Gastrocnemius medialis (tissue), 4 donors: ENCODE results near the gene LY6G6C. TPM values are rescaled to one million over a fixed set of nuclear protein-coding genes. Genes with fewer than 3 reads are reported as not detected.

Experiments used
- ATAC-seq, 2 donors: fragments of 150-250 bp; one replicate each; pipeline ENCODE4 v1.9.1; 2016
- DNase-seq, 2 donors: peaks; one replicate each; pipeline ENCODE4 v3.0.0-alpha.2; 2019
- H3K27ac ChIP-seq, 4 donors: fragments of 200-600 bp; sonication (generic); 1 replicate in 1 of 4; 2 replicates in 3 of 4; pipeline ENCODE4 v1.5.1; 2016 to 2018; ENCODE audit warnings: mild to moderate bottlenecking in 2 of 4, moderate library complexity in 1 of 4
- H3K27me3 ChIP-seq, 3 donors: fragments of 200-600 bp; sonication (generic) in 2 of 3; 1 replicate in 1 of 3; 2 replicates in 2 of 3; pipeline versions ENCODE4 v1.5.1 to v1.6.0; 2016 to 2019; ENCODE audit warnings: mild to moderate bottlenecking in 1 of 3, moderate library complexity in 1 of 3
- H3K36me3 ChIP-seq, 2 donors: fragments of 200-600 bp; sonication (generic) in 1 of 2; one replicate each; pipeline ENCODE4 v1.5.1; 2017 to 2018
- H3K4me1 ChIP-seq, 2 donors: fragments of 200-600 bp; sonication (generic) in 1 of 2; one replicate each; pipeline ENCODE4 v1.5.1; 2016 to 2017; ENCODE audit warnings: mild to moderate bottlenecking in 2 of 2
- H3K4me3 ChIP-seq, 4 donors: fragments of 200-600 bp; sonication (generic) in 3 of 4; 1 replicate in 1 of 4; 2 replicates in 3 of 4; pipeline ENCODE4 v1.5.1; 2016 to 2019; ENCODE audit warnings: mild to moderate bottlenecking in 2 of 4
- H3K9me3 ChIP-seq, 3 donors: fragments of 200-600 bp; sonication (generic) in 2 of 3; 1 replicate in 1 of 3; 2 replicates in 2 of 3; pipeline ENCODE4 v1.5.1; 2016 to 2019
- CTCF ChIP-seq, 5 experiments: fragments of 450-650 bp in 3 of 5; fragments of 200-600 bp in 2 of 5; sonication (generic) in 2 of 5; IDR thresholded peaks in 4 of 5; conservative IDR thresholded peaks in 1 of 5; 1 replicate in 4 of 5; 2 replicates in 1 of 5; pipeline ENCODE4 v1.5.1; 2016 to 2019; ENCODE audit warnings: antibody characterized with exemption in 5 of 5, mild to moderate bottlenecking in 3 of 5, moderate library complexity in 3 of 5
- POLR2A ChIP-seq, 2 donors: fragments of 450-650 bp; IDR thresholded peaks; one replicate each; pipeline ENCODE4 v1.6.1; 2017; ENCODE audit warnings: antibody characterized with exemption in 2 of 2, mild to moderate bottlenecking in 2 of 2, moderate library complexity in 2 of 2
- in situ Hi-C, 4 donors: fragments of 200-750 bp; cut with MboI; loops; one replicate each; pipeline versions ENCODE4 v1.15.0 to v1.8.0; 2017; ENCODE audit warnings: low sequenced_read_pairs in 4 of 4
- intact Hi-C: fragments of 100-400 bp; cut with DNase I; formaldehyde crosslinking; loops from one replicate; pipeline ENCODE4 v1.15.1; 2023; ENCODE audit warnings: low total_unique reads
- total RNA-seq, 4 donors: library from RNA; depleted of rRNA; stranded (reverse); fragments of >200 nt; gene quantifications; one replicate each; pipeline versions ENCODE4 v1.1.0 to v1.2.3, GENCODE V29; 2016

The LY6G6C gene, protein sequence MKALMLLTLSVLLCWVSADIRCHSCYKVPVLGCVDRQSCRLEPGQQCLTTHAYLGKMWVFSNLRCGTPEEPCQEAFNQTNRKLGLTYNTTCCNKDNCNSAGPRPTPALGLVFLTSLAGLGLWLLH
- not detected for total RNA-seq

DNA sequence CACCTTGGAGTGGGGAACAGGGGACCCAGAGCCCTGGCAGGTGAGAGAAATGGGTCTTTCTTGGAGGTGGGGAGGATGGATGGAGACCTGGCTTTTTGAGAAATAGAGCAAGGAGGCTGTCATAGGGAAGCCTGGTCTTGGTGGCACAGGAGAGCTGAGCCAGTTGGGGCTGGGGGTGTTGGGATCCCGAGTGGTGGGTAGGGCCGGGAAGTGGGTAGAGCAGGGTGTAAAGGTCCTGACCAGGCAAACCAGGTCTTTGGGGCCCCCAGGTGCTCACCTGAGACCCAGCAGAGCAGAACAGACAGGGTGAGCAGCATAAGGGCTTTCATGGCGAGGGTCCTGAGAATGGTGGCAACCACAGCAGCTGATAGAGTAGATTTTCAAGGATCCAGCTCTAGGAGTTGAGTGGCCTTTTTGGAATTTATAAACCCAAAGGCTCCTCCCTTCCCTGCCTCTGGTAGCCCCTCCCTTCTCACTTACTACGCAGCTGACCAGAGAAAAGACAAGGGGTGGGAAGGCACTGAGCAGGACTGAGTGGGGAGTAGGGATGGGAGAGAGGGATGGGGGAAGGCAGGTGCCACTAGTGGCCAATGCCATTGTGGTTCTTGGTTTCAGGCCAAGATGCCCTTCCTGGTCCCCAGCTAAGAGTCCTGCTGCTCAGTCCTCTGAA is at the start of gene LY6G6C:
Gene LY6G6C, minus strand, starts transcription at position 396 of the 670 bp plus-strand sequence. Its CDS starts 67 bp downstream, at position 329.
- TF ChIP-seq POLR2A (IDR thresholded peaks at IDR 0.05) (no peak), CTCF (IDR thresholded peaks at IDR 0.05 in 4 of 5, conservative IDR thresholded peaks at IDR 0.05 in 1 of 5) (no peak)
- Histone ChIP-seq H3K4me3 (no peak within 1 kb of the TSS), H3K36me3 (no peaks in the 10 kb centered on the region), H3K9me3 (no peaks in the 10 kb centered on the region), H3K27me3 (no peaks in the 10 kb centered on the region), H3K27ac (no peak within 1 kb of the TSS), H3K4me1 (no peaks in the 10 kb centered on the region)
- no peak for DNase-seq
- ATAC-seq = no peak
- in situ Hi-C loops = no loop called here
- intact Hi-C loops = no loop called here

DNA sequence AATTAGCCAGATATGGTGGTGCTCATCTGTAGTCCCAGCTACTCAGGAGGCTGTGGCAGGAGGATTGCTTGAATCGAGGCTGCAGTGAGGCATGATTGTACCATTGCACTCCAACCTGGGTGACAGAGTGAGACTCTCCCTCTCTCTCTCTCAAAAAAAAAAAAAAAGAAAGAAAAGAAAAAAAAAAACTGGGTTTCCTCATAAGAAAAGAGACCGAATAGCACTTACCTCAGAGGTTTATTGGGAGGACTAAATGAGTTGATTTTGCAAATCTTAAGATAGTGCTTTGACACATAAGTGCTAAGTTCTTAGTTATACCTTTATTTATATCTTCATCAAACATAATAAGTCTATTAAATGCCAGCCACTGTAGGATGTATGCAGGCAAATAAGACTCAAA is 49.3 kb upstream of the LY6G6C start:
- TF ChIP-seq CTCF (IDR thresholded peaks at IDR 0.05 in 4 of 5, conservative IDR thresholded peaks at IDR 0.05 in 1 of 5) (no peak), POLR2A (IDR thresholded peaks at IDR 0.05) (no peak)
- no peak for DNase-seq
- in situ Hi-C loops (loop anchor here in 2 of 4 donors (5.0 to 10.0 kb wide), 2 partner anchors 64 to 84 kb away; no protein-coding TSS in a partner anchor), intact Hi-C loops (loop anchor here (10.0 kb wide), 1 partner anchor 94 kb away; the partner anchor contains the start of gene NEU1)
- Histone ChIP-seq H3K4me1 (no peaks in the 10 kb centered on the region), H3K27me3 (no peaks in the 10 kb centered on the region), H3K27ac (no peak overlapping the region), H3K36me3 (no peaks in the 10 kb centered on the region), H3K4me3 (no peak overlapping the region), H3K9me3 (no peaks in the 10 kb centered on the region)
- ATAC-seq = no peak

DNA sequence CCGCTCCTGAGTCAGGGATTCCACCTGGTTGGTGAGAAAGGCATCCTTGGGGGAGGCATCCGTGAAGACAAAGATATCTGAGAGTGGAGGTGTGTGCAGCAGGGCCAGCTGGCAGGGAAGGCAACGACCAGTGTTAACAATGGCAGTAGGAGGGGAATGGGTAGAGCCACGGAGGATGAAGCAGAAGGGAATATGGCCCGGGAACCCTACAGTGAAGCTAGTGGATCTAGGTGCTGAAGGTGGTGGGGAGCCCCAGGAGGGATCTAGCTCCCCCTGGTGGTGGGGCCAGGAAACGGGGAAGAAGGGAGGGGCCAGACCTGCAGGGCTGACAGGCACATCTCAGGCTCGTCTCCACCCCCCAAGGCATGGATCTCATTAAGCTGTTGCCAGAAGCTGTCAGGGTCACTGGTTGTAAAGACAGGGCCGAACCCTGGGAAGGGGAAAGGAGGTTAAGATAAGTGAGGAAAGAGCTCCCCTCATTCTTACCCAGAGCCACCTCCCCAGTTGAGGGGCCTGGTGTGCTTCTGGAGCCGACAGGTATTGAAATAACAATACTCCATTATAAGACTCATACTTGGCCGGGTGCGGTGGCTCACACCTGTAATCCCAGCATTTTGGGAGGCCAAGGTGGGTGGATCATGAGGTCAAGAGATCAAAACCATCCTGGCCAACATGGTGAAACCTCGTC is 48.3 kb upstream of the LY6G6C start:
- no peak overlapping the region for H3K4me3 ChIP-seq
- H3K27ac ChIP-seq = no peak overlapping the region
- no peaks in the 10 kb centered on the region for H3K27me3 ChIP-seq
- in situ Hi-C loops = loop anchor here in 3 of 4 donors (5.0 to 10.0 kb wide), 3 partner anchors 65 to 88 kb away; partner anchors contain the start of gene LY6G5C (in 1 of the 3)
- ATAC-seq (peak; percentile 55 to 77), DNase-seq (peak; percentile 51 to 77)
- no peaks in the 10 kb centered on the region for H3K36me3 ChIP-seq
- intact Hi-C loops = loop anchor here (1.0 to 10.0 kb wide), 2 partner anchors 90 to 95 kb away; partner anchors contain the start of gene NEU1
- H3K9me3 ChIP-seq = no peaks in the 10 kb centered on the region
- TF ChIP-seq POLR2A (IDR thresholded peaks at IDR 0.05) = no peak
- TF ChIP-seq CTCF (IDR thresholded peaks at IDR 0.05 in 4 of 5, conservative IDR thresholded peaks at IDR 0.05 in 1 of 5) = peak; percentile 66 to 89 (median 83)
- no peaks in the 10 kb centered on the region for H3K4me1 ChIP-seq

DNA sequence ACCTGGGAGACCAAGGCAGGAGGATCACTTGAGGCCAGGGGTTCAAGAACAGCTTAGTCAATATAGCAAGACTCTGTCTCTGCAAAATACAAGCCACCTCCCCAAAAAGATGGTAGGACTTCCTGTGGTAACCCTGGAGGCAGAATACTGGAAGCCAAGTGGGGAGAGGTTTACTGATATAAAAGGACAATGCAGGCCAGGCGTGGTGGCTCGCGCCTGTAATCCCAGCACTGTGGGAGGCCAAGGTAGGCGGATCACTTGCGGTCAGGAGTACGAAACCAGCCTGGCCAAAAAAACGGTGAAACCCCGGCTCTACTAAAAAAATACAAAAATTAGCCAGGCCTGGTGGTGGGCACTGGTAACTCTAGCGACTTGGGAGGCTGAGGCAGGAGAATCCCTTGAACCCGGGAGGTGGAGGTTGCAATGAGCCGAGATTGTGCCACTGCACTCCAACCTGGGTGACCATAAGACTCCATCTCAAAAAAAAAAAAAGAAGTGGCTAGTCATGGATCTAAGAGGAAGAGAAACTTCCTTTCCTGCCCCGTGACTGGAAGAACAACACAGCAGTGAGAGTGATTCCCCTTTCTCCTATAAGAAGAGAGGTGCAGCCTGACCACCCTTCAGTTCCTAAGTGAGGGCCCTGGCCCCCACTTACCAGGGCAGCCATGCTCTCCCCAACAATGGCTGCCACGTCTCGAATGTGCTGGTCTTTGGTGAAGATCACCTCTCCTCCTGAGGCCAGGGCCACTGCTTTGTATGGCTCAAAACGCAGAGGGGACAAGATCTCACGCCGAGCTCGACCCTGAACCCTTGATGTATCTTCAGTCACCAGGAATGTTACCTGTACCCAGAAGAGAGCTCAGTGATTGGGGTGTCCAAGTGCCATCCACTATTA is 47.1 kb upstream of the LY6G6C start:
- ATAC-seq = no peak
- intact Hi-C loops (loop anchor here (1.0 kb wide), 1 partner anchor 88 kb away; no protein-coding TSS in a partner anchor), in situ Hi-C loops (loop anchor here in 1 of 4 donors (5.0 kb wide), 1 partner anchor 86 kb away; the partner anchor contains the start of gene LY6G5C)
- no peaks in the 10 kb centered on the region for H3K27me3 ChIP-seq
- H3K4me1 ChIP-seq = no peaks in the 10 kb centered on the region
- no peaks in the 10 kb centered on the region for H3K9me3 ChIP-seq
- DNase-seq = no peak
- no peak overlapping the region for H3K4me3 ChIP-seq
- TF ChIP-seq CTCF (IDR thresholded peaks at IDR 0.05 in 4 of 5, conservative IDR thresholded peaks at IDR 0.05 in 1 of 5) = no peak
- TF ChIP-seq POLR2A (IDR thresholded peaks at IDR 0.05) = no peak
- H3K27ac ChIP-seq = no peak overlapping the region
- H3K36me3 ChIP-seq = no peaks in the 10 kb centered on the region
